Activated CD4-positive, alpha-beta T cell treated with anti-CD3 and anti-CD28 coated beads, Interleukin-2, amount 10 ng/mL, durations not matched to agents 7 days and 5 days (primary cell): ENCODE data around the gene CRB2. TPM values are rescaled to one million over a fixed set of nuclear protein-coding genes. Genes with fewer than 3 reads are reported as not detected.

Experiments used
- CTCF ChIA-PET: fragments of 350-600 bp; sonication (Branson Sonifier 250); formaldehyde crosslinking; loops from one replicate; lab custom pipeline; 2021; ENCODE audit warnings: antibody characterized with exemption; lab: Charles Lee
- POLR2A ChIA-PET: fragments of 350-600 bp; sonication (Branson Sonifier 250); formaldehyde crosslinking; loops from one replicate; lab custom pipeline; 2021; ENCODE audit warnings: antibody characterized with exemption; lab: Charles Lee
- DNase-seq: peaks from one replicate; pipeline ENCODE4 v3.0.0-alpha.2; 2020
- H3K27ac Mint-ChIP-seq: one replicate; pipeline ENCODE4 v1.8.0; 2021; ENCODE audit warnings: mild to moderate bottlenecking, moderate library complexity, mixed read lengths
- H3K27me3 Mint-ChIP-seq: one replicate; pipeline ENCODE4 v1.8.0; 2021; ENCODE audit warnings: mixed read lengths
- H3K36me3 Mint-ChIP-seq: one replicate; pipeline ENCODE4 v1.8.0; 2021; ENCODE audit warnings: low read depth, mixed read lengths
- H3K4me1 Mint-ChIP-seq: one replicate; pipeline ENCODE4 v1.8.0; 2021; ENCODE audit warnings: mixed read lengths
- H3K4me3 Mint-ChIP-seq: one replicate; pipeline ENCODE4 v1.8.0; 2021; ENCODE audit warnings: mild to moderate bottlenecking, moderate library complexity, mixed read lengths
- H3K9me3 Mint-ChIP-seq: one replicate; pipeline ENCODE4 v1.8.0; 2021; ENCODE audit warnings: mixed read lengths
- total RNA-seq, 2 experiments: library from RNA; stranded (reverse); gene quantifications; one replicate each; pipeline ENCODE4 v1.2.3, GENCODE V29; 2021

The CRB2 gene
- total RNA-seq, 2 experiments from 2014 or later: not detected

GRCh38 chr9:123373447-123373923, 17.5 kb downstream of the CRB2 start:
- no peak for DNase-seq
- no peak overlapping the region for H3K4me3 Mint-ChIP-seq
- H3K9me3 Mint-ChIP-seq: no peaks in the 10 kb centered on the region
- ChIA-PET POLR2A (no interaction called here), CTCF (interaction anchor here (1.0 kb wide), 1 partner anchor 14 kb away, joined by 3 read pairs; no protein-coding TSS in a partner anchor)
- H3K27ac Mint-ChIP-seq: no peak overlapping the region
- H3K27me3 Mint-ChIP-seq: peaks cover 34% of the 10 kb centered on the region
- H3K4me1 Mint-ChIP-seq: no peaks in the 10 kb centered on the region
- H3K36me3 Mint-ChIP-seq: no peaks in the 10 kb centered on the region

- peaks cover 34% of the 10 kb centered on the region for H3K27me3 Mint-ChIP-seq
- no peak overlapping the region for H3K27ac Mint-ChIP-seq
- ChIA-PET POLR2A (no interaction called here), CTCF (interaction anchor here (1.0 kb wide), 1 partner anchor 14 kb away, joined by 3 read pairs; no protein-coding TSS in a partner anchor)
- DNase-seq: no peak
- H3K4me1 Mint-ChIP-seq: no peaks in the 10 kb centered on the region
- H3K36me3 Mint-ChIP-seq: no peaks in the 10 kb centered on the region
- H3K4me3 Mint-ChIP-seq: no peak overlapping the region
- H3K9me3 Mint-ChIP-seq: no peaks in the 10 kb centered on the region
These were observed 17.9 kb downstream of the CRB2 start for GRCh38 chr9:123373946-123374345.

- Mint-ChIP-seq H3K4me3 (no peak overlapping the region), H3K36me3 (no peaks in the 10 kb centered on the region), H3K4me1 (no peaks in the 10 kb centered on the region), H3K27me3 (peaks cover 34% of the 10 kb centered on the region), H3K9me3 (no peaks in the 10 kb centered on the region), H3K27ac (no peak overlapping the region)
- DNase-seq: no peak
- CTCF ChIA-PET: interaction anchor here (1.2 to 1.3 kb wide), 2 partner anchors 9 to 33 kb away, joined by 3 to 4 read pairs; no protein-coding TSS in a partner anchor
- POLR2A ChIA-PET: no interaction called here
These were observed 19.6 kb downstream of the CRB2 start for GRCh38 chr9:123375469-123376132.

GRCh38 chr9:123376218-123377071, 20.4 kb downstream of the CRB2 start:
- CTCF ChIA-PET: interaction anchor here (1.2 to 1.3 kb wide), 2 partner anchors 9 to 32 kb away, joined by 3 to 4 read pairs; no protein-coding TSS in a partner anchor
- Mint-ChIP-seq H3K27ac (no peak overlapping the region), H3K9me3 (no peaks in the 10 kb centered on the region), H3K4me3 (no peak overlapping the region), H3K36me3 (no peaks in the 10 kb centered on the region), H3K27me3 (peaks cover 34% of the 10 kb centered on the region), H3K4me1 (no peaks in the 10 kb centered on the region)
- POLR2A ChIA-PET: no interaction called here
- no peak for DNase-seq

GRCh38 chr9:123377211-123377971, 21.4 kb downstream of the CRB2 start:
- H3K4me1 Mint-ChIP-seq: no peaks in the 10 kb centered on the region
- H3K36me3 Mint-ChIP-seq: no peaks in the 10 kb centered on the region
- H3K9me3 Mint-ChIP-seq: no peaks in the 10 kb centered on the region
- H3K27ac Mint-ChIP-seq: peak overlapping the region; percentile 32
- CTCF ChIA-PET: interaction anchor here (0.5 to 0.9 kb wide), 3 partner anchors 22 to 790 kb away, joined by 3 to 4 read pairs (median 3); no protein-coding TSS in a partner anchor
- H3K4me3 Mint-ChIP-seq: no peak overlapping the region
- DNase-seq: no peak
- POLR2A ChIA-PET: no interaction called here
- peaks cover 24% of the 10 kb centered on the region for H3K27me3 Mint-ChIP-seq

GRCh38 chr9:123378025-123378424, 22.0 kb downstream of the CRB2 start:
- no peaks in the 10 kb centered on the region for H3K9me3 Mint-ChIP-seq
- ChIA-PET POLR2A (no interaction called here), CTCF (interaction anchor here (0.9 to 1.0 kb wide), 2 partner anchors 9 to 23 kb away, joined by 3 read pairs; no protein-coding TSS in a partner anchor)
- no peak overlapping the region for H3K27ac Mint-ChIP-seq
- no peaks in the 10 kb centered on the region for H3K4me1 Mint-ChIP-seq
- H3K27me3 Mint-ChIP-seq: peaks cover 19% of the 10 kb centered on the region
- H3K36me3 Mint-ChIP-seq: no peaks in the 10 kb centered on the region
- no peak overlapping the region for H3K4me3 Mint-ChIP-seq
- DNase-seq: no peak

GRCh38 chr9:123378956-123379660, 23.1 kb downstream of the CRB2 start:
- no peaks in the 10 kb centered on the region for H3K36me3 Mint-ChIP-seq
- no peaks in the 10 kb centered on the region for H3K9me3 Mint-ChIP-seq
- no peak overlapping the region for H3K27ac Mint-ChIP-seq
- POLR2A ChIA-PET: no interaction called here
- H3K4me1 Mint-ChIP-seq: no peaks in the 10 kb centered on the region
- CTCF ChIA-PET: interaction anchor here (0.6 to 1.0 kb wide), 3 partner anchors 10 to 19 kb away, joined by 3 read pairs; no protein-coding TSS in a partner anchor
- H3K27me3 Mint-ChIP-seq: peaks cover 16% of the 10 kb centered on the region
- no peak overlapping the region for H3K4me3 Mint-ChIP-seq
- no peak for DNase-seq

- Mint-ChIP-seq H3K4me1 (peaks cover 2% of the 10 kb centered on the region), H3K27me3 (peaks cover 3% of the 10 kb centered on the region)
These were observed 25.1 kb downstream of the CRB2 start for GRCh38 chr9:123380852-123381705.

GRCh38 chr9:123382653-123383511, 26.9 kb downstream of the CRB2 start:
- no peak overlapping the region for H3K27ac Mint-ChIP-seq
- no peaks in the 10 kb centered on the region for H3K36me3 Mint-ChIP-seq
- CTCF ChIA-PET: interaction anchor here (1.2 kb wide), 1 partner anchor 90 kb away, joined by 3 read pairs; no protein-coding TSS in a partner anchor
- no peaks in the 10 kb centered on the region for H3K27me3 Mint-ChIP-seq
- POLR2A ChIA-PET: no interaction called here
- no peak overlapping the region for H3K4me3 Mint-ChIP-seq
- peaks cover 2% of the 10 kb centered on the region for H3K4me1 Mint-ChIP-seq
- no peaks in the 10 kb centered on the region for H3K9me3 Mint-ChIP-seq
- DNase-seq: no peak

More at GRCh38 chr9:123380852-123381705, 25.1 kb downstream of the CRB2 start:
- Mint-ChIP-seq H3K36me3 (no peaks in the 10 kb centered on the region), H3K4me3 (no peak overlapping the region), H3K9me3 (no peaks in the 10 kb centered on the region), H3K27ac (no peak overlapping the region)
- CTCF ChIA-PET: no interaction called here
- no peak for DNase-seq
- POLR2A ChIA-PET: no interaction called here

- Mint-ChIP-seq H3K27me3 (no peaks in the 10 kb centered on the region), H3K9me3 (no peaks in the 10 kb centered on the region), H3K27ac (no peak overlapping the region), H3K4me1 (peaks cover 2% of the 10 kb centered on the region), H3K4me3 (no peak overlapping the region), H3K36me3 (no peaks in the 10 kb centered on the region)
- ChIA-PET CTCF (no interaction called here), POLR2A (no interaction called here)
- DNase-seq: no peak
These were observed 27.6 kb downstream of the CRB2 start for GRCh38 chr9:123383512-123384170.
